ENCODE data around the gene MROH9. TPM values are rescaled to one million over a fixed set of nuclear protein-coding genes. Genes with fewer than 3 reads are reported as not detected.
"Not testable (repeated sequence)": the region's sequence is repeated elsewhere in the genome, so short reads cannot be mapped to it uniquely, and the experiment has no call there.

Gene MROH9
- polyA plus RNA-seq, 1 of the 3 experiments (the other 2 are of a cell fraction) = 0.26 TPM

- TF ChIP-seq REST (IDR thresholded peaks at IDR 0.05; ENCODE audit: low read depth, low read length) = no peak
- no peak for TF ChIP-seq CTCF (IDR thresholded peaks at IDR 0.05)
- TF ChIP-seq SIN3A (IDR thresholded peaks at IDR 0.05; ENCODE audit: borderline replicate concordance, low read depth, low read length) = no peak
- TF ChIP-seq FOSL2 (IDR thresholded peaks at IDR 0.05; ENCODE audit: borderline replicate concordance, low read depth) = no peak
- no peak for TF ChIP-seq TCF12 (IDR thresholded peaks at IDR 0.05)
- TF ChIP-seq ELF1 (IDR thresholded peaks at IDR 0.05) = no peak
- TF ChIP-seq USF1 (IDR thresholded peaks at IDR 0.05; ENCODE audit: borderline replicate concordance, low read depth) = no peak
- TF ChIP-seq POLR2AphosphoS5 (IDR thresholded peaks at IDR 0.05; ENCODE audit: low read depth, low read length) = no peak
- TF ChIP-seq PBX3 (IDR thresholded peaks at IDR 0.05) = no peak
- TF ChIP-seq EZH2phosphoT487 (IDR thresholded peaks at IDR 0.05; ENCODE audit: borderline replicate concordance, low read depth) = no peak
Observed at GRCh38 chr1:170939476-170939875, 4.1 kb downstream of the MROH9 start (continued).

GRCh38 chr1:170951744-170952143, 16.4 kb downstream of the MROH9 start:
- H3K4me2 ChIP-seq; H3K27me3 ChIP-seq (ENCODE audit: insufficient read depth); H3K9me2 ChIP-seq; H3K4me1 ChIP-seq (ENCODE audit: control insufficient read depth in 1 of 2, insufficient read depth in 2 of 2, low read depth in 1 of 2, low read length in 1 of 2); H3K4me3 ChIP-seq (ENCODE audit: low read depth in 2 of 2, low read length in 1 of 2); H2AFZ ChIP-seq (ENCODE audit: low read depth); H3K79me2 ChIP-seq (ENCODE audit: insufficient read depth); H3K27ac ChIP-seq (ENCODE audit: low read depth in 2 of 2, low read length in 1 of 2); POLR2A ChIA-PET; DNase-seq; H3K9me3 ChIP-seq; H3K9ac ChIP-seq; CTCF ChIA-PET; H3K36me3 ChIP-seq (replicated peaks in 1 of 2; ENCODE audit: control insufficient read depth in 1 of 2, insufficient read depth in 2 of 2, low read length in 1 of 2); H4K20me1 ChIP-seq (ENCODE audit: insufficient read depth); H3F3A ChIP-seq (replicated peaks; ENCODE audit: insufficient read depth): not testable (repeated sequence)
- WGBS (ENCODE audit: low lambda C conversion rate) = 50% methylated on average over 1 of the region's 1 CpG

Measured in SK-N-SH (cell line).